Activated CD8-positive, alpha-beta memory T cell treated with anti-CD3 and anti-CD28 coated beads, Interleukin-2, amount 50 U/mL, for 4 hours (primary cell): ENCODE measurements around the gene CFAP61.
"Not testable (repeated sequence)": the region's sequence is repeated elsewhere in the genome, so short reads cannot be mapped to it uniquely, and the experiment has no call there.

Experiments
- DNase-seq: peaks from one replicate; pipeline ENCODE4 v3.0.0-alpha.2; 2020

Gene CFAP61

DNA sequence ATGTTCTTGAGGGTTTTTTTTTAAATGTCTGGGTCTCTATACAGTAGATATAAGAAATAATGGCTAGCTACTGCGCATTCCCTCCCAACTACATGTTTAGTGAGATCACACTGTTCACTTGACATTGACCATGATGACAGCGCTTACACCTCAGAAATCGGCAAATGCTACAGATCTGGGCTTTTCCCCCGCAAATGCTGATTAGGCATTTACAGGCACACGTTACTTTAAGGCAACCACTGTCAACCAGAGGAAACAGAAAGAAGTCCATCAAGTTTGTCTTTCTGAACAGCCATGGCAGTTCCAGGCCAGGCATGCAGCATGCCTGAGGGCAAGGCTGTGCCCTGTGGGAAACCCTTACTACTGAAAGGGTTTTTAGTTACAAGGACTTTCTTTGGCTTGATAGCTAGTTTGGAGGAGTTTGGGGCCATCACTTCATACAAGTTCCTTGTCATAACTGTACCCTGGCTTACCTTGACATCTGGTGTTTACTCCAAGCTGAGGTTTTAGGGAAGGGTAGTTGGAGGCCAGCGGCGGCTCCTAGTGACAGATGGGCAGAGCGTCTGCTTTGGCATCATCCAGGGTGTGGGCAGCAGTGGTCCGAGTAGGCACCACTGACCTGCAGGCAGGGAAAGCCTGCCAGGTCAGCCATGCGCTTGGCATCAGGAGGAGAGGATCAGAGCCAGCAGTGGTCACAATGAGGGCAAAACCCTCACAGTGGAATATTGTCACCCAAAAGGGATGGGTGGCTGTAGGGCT, 43.0 kb downstream of the CFAP61 start:
- no peak for DNase-seq

DNA sequence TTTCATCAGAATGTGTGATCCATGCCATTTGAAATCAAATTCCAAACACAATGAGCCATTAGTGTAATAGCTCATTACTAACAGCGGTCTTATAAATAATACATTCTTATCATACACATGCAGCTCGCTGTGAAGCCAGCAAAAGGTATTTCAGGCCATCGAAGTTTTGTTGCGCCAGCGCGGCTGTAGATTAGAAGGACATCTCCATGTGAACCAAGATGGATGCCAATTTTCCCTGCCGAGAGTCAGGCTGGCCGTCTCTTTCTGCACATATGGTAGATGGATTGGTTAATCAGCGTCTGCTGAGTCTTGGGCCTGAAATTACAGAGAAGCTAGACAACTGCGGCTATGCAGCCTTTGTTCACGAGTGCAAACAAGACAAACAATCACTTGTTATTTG, 44.1 kb downstream of the CFAP61 start:
- no peak for DNase-seq

DNA sequence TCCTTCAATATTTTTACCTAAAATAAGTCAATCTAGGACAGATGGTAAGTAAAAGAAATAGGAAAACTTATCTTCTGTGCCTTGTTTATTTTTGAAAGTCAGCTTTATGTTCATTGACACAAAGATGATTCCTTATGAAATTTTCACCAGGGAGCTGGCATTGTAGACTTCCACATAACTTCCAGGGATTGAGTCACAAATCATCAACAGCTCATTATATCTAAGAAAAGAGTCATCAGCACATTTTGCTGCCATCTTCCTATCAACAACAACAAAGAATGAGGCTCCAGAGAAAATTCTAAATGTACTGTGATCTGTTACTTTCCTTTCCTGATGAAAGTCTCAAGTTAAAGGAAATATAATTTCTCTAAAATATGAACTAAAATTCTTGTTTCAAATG, 48.5 kb downstream of the CFAP61 start:
- DNase-seq = no peak

DNA sequence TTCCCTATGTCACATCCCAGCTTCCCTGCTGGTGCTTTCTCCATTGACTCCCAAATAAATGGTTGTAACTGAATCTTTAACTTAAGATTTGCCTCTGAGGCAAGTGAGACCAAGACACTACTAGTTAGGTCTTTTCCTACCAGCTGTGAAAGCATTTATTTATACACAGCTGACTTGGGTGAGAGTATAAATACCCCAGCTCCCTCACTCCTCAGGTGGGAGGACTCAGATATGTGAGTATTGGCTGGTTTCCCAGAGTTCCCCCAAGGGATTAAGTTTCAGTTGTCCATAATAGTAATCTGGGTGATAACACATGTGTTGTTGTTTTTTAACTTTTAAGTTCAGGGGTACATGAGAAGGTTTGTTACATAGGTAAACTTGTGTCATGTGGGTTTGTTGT, 49.8 kb downstream of the CFAP61 start:
- DNase-seq = no peak

DNA sequence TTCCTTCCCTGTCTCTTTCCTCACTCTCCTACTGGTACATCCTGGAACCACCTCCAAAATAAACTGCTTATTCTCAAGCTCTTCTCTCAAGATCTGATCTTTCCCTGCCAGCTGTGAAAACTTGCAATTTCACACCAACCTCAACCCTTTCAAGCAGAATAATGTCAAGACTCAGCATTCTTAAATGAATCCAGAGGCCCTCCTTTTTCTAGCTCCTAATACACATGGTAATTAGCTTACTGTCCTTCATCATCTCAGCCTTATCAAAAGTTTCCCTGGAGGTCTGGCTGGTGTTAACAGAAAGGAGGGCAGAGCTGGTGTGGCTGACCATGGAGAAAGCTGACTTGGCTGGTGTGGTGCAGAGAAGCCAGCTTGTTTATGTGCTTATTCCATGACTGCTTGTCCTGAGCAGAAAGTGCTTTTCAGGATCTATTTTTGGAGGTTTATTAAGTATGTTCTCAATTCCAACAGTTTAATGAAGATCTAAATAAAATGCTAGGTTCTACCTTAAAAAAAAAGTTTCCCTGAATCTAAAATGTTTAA, 50.5 kb downstream of the CFAP61 start:
- no peak for DNase-seq

DNA sequence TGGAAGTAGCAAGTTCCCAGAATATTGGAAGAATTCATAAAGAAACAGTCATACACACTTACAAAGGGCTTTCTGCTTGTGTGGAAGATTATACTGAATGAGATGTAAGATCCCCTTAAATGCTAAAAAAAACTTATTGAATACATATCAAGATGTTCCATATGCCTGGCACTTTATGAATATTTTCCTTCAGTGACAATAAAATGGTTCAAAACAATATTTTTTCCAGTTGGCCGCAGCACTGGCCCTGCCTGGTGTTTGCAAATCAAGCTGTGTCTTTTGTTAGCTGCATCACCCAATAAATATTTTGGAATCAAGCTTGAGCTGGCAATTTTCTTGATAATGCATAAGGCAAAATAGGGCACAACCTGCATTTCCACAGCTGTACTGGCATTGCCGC, 51.2 kb downstream of the CFAP61 start:
- no peak for DNase-seq

DNA sequence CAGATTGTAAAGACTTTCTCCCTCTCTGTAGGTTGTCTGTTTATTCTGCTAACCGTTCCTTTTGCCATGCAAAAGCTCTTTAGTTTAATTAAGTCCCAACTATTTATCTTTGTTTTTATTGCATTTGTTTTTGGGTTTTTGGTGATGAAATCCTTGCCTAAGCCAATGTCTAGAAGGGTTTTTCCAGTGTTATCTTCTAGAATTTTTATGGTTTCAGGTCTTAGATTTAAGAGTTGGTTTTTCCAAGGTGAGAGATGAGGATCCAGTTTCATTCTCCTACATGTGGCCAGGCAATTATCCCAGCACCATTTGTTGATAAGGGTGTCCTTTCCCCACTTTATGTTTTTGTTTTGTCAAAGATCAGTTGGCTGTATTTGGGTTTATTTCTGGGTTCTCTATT, 70.9 kb downstream of the CFAP61 start:
- not testable (repeated sequence) for DNase-seq

DNA sequence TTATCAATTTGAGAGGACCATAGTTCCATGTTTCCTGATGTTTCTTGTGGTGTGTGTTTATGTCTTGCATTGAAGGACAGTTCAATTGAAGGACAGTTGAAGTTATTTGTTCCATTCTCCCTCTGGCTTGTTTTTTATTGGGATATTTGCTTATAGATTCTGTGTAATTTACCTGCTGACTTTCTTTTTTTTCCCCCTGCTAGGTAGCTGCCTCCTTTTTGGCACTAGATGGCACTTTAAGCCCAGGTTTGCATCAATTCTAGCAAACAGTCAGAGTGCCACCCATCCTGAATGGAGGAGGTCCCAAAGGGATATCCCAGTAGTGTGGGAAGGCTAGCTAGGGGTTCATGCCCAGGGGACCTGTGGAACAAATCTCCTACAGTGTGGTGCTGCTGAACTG, 78.1 kb downstream of the CFAP61 start:
- no peak for DNase-seq

DNA sequence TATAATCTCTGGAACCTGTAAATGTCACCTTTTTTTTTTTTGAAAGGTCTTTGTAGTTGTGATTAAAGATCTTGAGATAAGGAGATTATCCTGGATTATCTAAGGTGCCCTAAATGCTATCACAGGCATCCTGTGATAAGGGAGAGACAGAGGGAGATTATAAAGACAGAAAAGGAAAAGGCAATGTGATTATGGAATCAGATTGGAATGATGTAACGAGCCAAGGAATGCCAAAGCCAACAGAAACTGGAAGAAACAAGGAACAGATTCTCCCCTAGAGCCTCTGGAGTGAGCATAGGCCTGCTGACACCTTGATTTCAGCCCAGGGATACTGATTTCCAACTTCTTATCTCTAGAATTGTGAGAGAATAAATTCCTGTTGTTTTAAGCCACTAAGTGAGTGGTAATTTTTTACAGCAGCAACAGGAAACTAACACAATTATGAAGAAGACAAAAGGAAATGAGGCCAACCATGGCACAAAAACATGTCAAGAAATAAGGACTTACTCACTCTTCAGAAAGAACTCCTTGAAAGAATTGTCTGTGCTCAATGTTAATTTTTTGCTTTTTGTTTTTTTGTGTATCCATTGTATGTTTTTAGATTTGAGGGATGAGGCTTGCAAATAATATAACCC, 82.7 kb downstream of the CFAP61 start:
- DNase-seq = no peak

DNA sequence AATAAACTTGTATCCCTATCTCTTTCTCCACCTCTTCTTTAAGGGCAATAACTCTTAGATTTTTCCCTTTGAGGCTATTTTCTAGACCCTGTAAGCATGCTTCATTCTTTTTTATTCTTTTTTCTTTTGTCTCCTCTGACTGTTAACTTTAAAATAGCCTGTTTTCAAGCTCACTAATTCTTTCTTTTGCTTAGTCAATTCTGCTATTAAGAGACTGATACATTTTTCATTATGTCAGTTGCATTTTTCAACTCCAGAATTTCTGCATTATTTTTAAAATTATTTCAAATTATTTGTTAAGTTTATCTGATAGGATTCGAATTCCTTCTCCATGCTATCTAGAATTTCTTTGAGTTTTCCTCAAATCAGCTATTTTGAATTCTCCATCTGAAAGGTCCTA, 84.0 kb downstream of the CFAP61 start:
- no peak for DNase-seq

DNA sequence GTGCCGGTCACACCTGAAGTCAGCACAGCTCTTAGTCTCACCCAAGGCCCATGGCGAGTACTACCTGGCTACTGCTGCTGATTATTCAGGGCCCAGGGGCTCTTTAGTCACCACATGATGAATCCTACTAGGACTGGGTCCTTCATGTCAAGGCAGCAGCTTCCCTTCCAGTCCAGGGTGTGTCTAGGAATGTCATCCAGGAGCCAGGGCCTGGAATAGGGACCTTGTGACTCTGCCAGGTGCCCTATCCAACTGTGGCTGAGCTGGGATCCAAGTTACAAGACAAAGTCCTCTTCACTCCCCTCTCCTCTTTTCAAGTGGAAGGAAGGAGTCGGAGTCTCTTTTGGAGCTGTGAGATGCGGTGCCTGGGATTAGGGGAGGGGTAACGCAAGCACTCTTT, 85.5 kb downstream of the CFAP61 start:
- DNase-seq = no peak

DNA sequence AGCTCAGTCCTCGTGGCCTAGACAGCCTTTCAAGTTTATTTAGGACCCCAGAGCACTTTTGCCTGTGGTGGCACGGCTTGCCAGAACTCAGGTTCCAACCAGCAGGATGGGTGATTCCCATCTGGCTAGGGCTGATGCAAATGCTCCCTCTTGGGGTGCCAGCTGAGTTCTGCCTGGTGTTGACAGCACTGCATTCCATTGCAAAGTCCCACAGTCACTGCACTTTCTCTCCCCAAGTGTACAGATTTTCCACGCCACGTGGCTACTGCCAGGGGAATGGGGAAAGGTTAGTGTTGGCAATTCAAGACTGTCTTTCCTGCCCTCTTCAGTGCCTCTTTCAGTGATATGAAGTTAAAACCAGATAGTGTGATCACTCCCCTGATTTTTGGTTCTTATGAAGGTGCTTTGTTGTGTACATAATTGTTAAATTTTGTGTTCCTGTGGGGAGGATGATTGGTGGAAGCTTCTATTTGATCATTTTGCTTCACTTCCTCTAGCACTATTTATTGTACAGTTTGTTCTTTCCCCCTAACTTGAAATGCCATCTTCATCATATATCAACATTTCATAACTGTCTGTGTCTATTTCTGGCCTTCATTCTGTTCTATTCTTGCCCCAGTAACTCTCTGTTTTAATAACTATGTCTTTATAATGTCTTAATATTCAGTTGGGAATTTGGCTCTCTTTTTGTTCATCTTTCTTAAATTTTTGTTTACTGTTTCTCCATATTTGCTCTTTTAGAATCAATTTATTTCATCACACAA, 86.2 kb downstream of the CFAP61 start:
- DNase-seq = no peak

DNA sequence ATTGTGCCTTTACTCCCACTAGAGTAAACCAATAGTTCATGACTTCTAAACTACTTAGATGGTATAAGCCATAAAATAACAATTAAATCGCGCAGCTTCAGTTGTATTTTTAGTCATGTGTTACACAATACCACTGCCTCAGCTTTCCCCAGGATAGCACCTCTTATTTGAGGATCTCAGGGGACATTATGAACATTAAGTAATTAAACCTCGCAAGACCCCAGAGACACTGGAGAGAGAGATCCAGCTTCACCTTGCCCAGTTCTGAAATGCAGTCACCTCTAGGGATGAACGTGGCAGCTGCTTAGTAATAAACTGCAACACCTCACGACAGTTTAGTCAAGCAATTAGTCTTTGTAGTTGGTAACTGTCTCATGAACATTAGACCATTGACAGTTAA, 87.1 kb downstream of the CFAP61 start:
- DNase-seq = no peak

DNA sequence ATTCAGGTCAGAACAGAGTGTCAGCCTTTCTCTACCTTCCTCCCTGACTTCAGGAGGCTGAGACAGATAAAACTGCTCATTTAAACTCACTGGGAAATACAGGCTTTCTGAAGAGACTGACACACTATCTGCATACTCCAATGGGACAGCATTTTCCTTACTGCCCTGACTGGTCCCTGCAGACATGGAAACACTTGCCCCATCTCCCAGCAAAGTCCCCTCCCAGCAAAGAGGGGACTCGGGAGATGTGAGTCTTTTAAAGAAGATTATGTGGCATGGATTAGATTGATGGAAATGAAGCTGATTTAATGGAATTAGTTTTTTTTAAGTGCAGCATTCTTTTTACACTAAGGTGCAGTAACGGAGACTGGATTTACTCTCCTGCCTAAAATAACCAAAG, 90.8 kb downstream of the CFAP61 start:
- DNase-seq = no peak

DNA sequence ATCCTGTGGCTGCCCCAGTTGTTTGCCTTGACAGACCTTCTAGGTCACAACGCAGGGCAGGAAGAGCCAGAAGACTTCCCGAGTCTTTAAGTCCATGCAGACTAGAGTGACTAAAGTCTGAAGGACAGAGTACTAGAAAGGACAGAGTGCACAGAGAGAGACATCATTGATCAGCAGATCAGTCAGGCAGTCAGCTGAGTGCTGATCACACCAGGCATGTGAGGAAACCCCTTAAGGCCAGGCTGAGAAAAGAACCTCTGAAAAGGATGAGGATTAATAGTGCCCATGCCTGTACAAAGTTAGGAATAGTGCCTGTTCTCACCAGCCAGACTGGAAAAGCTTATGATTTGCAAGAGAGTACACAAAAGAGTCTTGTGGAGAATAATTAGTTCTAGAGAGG, 91.3 kb downstream of the CFAP61 start:
- DNase-seq = no peak

DNA sequence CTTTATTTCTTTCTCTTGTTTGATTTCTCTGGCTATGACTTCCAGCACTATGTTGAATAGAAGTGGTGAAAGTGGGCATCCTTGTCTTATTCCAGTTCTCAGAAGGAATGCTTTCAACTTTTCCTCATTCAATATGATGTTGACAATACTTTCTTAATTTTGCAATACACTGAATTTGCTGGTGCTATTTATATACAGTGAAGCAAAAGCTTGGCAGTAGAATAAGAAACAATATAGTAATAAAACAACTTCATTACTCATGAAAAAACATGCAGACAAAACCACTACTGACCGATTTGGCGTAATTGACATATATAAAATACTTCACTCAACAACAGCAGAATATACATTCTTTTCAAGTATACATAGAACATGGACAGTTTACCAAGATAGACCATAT, 96.4 kb downstream of the CFAP61 start:
- DNase-seq = no peak

DNA sequence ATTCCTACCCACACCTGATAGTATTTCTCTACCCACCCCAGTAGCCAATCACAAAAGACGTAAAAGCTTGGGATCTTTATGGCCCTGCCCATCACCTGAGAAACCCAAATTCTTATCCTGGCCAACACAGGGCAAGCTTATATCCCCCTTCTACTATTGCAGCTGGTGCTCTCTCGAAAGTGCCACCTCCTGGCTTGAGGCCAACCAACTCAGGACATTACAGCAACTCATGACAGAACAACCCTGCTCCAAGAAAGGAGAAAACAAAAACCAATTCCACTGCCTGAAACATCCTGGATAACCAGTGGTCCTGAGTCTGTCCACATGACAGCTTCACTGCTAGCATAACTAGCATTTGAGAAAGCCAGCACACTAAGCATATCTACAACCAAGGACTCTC, 97.9 kb downstream of the CFAP61 start:
- DNase-seq = no peak

DNA sequence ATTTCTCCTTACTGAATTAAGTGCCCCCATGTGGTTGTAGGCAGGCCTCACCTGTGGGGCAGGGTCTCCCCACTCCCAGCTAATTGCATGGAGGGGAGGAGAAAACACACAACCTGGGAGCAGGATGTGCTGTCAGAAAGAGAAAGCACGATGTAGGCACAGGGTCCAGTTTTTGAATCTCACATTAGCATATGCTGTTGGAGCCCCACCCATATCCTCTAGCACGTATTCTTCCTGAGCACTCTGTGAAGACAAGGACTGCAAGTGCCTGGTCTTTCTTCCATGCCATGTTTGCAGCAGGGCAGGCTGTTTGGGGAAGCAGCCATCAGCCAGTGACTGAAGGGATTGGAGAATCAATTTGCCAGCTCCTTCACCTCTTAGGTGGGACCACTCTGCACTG, 108.2 kb downstream of the CFAP61 start:
- no peak for DNase-seq

DNA sequence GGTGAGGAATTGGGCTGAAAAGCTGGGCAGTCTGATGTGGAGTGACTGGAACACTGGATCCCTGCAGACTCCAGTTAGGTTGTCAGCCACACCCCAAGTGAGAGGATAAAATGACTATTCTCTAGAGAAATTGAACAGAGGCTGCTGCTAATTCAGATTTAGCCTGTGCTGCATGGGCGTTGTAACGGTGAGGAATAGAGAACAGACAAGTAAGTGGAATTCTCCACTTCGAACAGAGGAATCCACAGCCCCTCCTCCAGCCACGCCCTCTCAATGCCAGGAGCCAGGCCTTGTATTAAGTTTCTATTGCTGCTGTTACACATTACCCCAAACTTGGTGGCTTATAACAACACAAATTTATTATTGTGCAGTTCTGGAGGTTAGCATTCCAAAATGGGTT, 109.3 kb downstream of the CFAP61 start:
- DNase-seq = no peak

DNA sequence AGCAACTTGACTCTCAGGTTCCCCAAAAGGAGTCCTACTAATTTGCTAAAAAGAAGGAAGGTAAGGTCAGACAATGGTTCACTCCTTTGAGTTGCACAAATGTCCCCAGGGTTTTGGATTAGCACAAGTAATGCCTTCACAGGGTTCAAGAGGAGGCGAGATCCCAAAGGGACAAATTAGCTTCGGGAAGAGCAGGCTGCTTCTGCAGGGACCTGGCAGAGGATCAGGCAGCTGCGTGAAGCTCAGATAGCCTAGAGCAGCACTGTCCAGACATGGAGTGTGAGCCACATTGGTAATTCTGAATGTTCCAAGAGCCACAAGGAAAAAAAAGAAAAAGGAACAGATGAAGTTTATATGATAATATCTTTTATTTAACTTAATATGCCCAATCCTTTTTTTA, 115.4 kb downstream of the CFAP61 start:
- DNase-seq = no peak

DNA sequence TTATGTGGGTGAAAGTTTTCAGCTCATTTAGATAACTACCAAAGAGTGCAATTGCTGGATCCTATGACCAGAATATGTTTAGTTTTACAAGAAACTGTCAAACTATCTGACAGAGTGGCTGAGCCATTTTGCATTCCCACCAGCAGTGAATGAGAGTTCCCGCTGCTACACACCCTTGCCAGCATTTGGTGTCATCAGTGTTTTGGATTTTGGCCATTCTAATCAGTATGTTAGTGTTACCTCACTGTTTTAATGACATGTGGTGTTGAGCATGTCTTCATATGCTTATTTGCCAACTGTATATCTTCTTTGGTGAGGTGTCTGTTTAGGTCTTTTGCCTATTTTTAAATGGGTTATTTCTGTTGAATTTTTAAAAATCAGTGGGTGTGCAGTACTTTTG, 120.9 kb downstream of the CFAP61 start:
- DNase-seq = no peak

DNA sequence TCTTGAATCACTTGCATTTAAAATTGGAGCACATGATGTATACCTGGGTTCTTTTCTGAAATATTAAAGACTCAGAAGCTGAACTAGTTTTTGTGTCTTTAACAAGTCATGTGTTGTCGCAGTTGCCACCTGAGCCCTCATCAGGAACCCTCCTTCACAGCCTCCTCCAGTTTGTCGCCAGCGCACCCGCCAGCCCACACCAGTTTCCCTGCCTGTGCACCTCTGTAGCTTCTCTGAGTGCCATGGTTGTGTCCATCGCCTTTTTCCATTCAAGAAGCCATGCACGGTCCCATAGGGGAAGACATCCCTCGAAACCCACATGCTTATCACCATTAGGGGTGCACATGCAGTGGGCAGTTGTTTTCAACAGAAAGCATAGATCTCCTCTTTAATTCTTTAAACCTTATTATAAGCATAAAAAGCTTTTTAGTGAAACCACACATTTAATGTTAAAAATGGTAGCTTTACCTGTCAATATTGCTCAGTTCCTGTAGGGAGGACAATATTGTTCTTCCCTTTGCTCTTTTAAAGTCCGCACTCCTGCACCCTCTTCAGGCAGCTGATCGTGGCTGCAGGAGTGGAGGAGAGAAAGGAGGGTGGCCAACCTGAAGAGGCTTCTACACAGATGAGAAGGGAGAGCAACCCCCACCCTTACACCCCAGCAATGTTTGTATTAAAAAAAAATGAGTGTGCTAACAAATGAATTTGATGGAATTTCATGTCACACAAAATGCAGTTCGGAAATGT, 121.9 kb downstream of the CFAP61 start:
- DNase-seq = no peak

DNA sequence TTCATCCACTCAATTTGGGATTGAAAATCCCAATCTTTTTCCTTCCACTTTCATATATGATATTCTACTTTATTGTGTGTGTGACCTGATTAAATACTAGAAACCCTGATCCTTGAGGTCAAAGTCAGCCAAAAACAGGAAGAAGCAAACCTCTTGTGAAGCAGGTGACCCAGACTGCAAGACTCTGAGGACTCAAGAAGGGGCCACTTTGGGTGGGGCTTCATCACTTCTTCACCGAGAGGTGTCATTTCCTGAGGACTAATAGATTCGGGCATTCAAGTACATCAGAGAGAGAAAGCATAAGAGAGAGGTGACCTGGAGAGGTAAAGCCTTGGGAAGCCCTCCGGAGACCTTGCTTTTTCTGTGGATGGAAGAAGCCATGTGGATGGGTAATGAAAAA, 129.0 kb downstream of the CFAP61 start:
- no peak for DNase-seq
